Gastrocnemius medialis (tissue), 4 donors: ENCODE results near the gene KCNIP4.

Source experiments
- CTCF ChIP-seq, 5 experiments: fragments of 450-650 bp in 3 of 5; fragments of 200-600 bp in 2 of 5; sonication (generic) in 2 of 5; IDR thresholded peaks in 4 of 5; conservative IDR thresholded peaks in 1 of 5; 1 replicate in 4 of 5; 2 replicates in 1 of 5; pipeline ENCODE4 v1.5.1; 2016 to 2019; ENCODE audit warnings: antibody characterized with exemption in 5 of 5, mild to moderate bottlenecking in 3 of 5, moderate library complexity in 3 of 5
- POLR2A ChIP-seq, 2 donors: fragments of 450-650 bp; IDR thresholded peaks; one replicate each; pipeline ENCODE4 v1.6.1; 2017; ENCODE audit warnings: antibody characterized with exemption in 2 of 2, mild to moderate bottlenecking in 2 of 2, moderate library complexity in 2 of 2

- TF ChIP-seq CTCF (IDR thresholded peaks at IDR 0.05 in 4 of 5, conservative IDR thresholded peaks at IDR 0.05 in 1 of 5) (no peak), POLR2A (IDR thresholded peaks at IDR 0.05) (no peak)
These were observed 752.9 kb downstream of the KCNIP4 start for GRCh38 chr4:21195682-21196081.
